Measurements from ENCODE around the gene CEPT1.
"Not testable (repeated sequence)": the region's sequence is repeated elsewhere in the genome, so short reads cannot be mapped to it uniquely, and the experiment has no call there.

The CEPT1 gene

DNA sequence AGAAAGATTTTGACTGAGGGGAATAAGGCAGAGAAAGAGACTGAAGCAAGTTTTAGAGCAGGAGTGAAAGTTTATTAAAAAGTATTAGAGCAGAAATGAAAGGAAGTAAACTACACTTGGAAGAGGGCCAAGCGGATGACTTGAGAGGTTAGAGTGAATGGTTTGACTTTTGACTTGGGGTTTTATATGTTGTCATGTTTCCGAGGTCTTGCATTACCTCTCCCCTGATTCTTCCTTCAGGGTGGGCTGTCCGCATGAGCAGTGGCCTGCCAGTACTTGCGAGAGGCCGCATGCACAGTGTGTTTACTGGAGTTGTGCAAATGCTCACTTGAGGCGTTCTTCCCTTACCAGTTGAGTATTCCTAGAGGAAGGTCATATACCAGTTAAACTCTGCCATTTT, 73.4 kb downstream of the CEPT1 start:
- no peak for DNase-seq

DNA sequence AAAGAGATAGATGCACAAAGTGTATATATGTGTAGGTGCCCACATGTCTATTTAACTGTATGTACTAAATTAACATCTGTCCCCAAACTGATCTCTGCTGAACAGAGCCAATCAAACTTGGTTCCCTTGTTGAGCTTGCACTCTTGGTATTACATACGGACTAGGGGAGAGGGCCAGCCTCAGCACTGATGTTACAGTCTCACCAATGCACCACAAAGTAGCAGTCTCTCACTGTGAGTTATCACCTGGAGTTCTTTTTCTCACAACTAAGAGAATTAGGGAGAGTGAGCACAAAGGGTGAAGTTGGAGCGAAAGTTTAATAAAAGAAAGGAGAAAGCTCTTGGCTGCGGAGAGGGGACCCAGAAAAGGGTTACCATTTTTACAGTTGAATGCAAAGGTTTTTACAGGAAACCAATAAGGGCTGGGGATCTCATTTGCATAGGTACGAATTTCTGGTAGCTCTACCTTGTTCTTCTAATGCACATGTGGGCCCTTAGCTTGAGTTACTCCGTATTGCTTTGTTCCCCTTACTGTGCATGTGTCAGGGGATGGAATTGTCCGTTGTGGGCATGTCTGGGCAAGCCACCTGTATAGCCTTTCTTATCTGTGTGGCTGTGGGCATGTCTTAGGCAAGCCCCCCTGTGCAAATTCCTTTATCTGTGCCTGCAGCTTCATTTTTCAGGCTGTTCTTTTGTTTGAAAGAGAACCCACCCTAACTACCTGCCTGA, 74.2 kb downstream of the CEPT1 start:
- DNase-seq: no peak

DNA sequence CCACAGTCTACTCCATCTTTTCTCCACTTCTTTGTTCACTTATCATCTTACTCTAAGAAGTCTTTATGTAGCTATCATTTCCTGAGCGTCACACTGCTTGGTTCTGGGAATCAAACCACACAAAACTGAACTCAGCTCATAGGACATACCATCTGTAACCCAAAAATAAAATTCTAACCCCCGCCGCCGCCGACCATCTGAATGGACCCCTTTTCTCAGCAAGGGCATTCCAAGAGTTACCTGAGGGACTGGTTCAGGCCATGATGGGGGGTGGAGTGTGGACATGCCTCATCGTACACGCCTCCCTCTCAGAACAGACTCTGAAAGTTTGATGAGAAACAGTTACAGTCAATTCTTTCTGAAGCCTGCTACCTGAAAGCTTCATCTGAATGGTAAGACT, 74.9 kb downstream of the CEPT1 start:
- DNase-seq: no peak

DNA sequence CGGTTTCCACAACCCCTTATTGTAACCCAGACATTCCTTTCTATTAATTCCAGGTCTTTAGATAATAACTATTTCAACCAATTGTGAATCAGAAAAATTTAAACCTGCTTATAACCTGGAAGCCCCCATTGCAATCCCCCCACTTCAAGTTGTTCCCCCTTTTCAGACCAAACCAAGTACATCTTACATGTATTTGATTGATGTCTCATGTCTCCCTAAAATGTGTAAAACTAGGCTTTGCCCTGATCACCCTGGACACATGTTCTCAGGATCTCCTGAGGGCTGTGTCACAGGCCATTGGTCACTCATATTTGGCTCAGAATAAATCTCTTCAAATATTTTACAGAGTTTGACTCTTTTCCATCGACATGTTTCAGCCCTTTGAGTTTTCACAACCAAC, 75.3 kb downstream of the CEPT1 start:
- DNase-seq: not testable (repeated sequence)

DNA sequence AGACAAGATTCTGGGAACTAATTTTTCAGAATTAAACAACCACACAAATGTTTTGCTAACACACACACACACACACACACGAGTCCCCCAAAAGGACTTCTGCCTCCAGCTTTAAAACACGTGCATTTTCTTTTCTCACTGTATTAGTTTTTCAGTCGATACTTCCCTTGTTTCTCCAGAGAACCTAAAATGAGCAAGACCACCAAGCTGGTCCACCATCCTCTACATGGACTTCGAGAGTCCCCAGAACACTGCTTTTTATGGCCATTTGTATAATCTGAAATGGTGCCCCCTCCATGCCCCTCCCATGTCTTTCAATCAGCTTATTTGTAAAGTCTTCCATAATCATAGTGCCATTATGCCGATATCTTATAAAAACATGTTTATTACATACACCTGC, 76.7 kb downstream of the CEPT1 start:
- DNase-seq: no peak

DNA sequence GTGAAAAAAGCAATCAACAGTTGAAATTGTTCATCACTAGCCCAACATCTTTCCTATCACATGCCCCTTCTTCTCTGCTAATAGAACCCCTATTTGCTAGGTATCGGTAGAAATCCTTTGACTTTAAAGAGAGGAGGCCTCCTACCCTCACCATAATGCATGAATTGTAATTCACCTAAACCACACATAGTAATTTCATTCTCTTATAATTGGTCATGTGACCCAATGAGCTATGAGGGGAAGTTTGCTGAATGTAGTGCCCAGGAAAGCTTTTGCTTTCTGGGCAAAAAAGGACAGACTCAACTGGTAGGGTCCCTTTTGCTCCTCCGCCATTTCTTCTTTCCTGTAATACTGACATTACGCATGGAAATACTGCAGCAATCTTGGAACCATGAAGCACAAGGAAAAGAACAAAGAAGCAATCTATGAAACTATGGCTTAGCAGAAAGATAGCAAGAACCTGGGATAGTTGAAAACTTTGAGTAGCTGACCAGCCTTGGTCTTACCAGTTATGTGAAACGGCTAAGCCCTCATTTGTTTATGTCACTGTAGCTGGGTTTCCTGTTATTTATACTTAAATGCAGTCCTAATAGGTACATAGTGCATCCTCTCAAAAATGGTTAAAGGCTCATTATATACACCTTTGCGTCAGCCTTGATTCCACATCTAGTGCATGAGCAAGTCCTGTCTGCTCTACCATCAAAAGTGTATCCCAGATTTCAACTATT, 77.3 kb downstream of the CEPT1 start:
- DNase-seq: no peak

DNA sequence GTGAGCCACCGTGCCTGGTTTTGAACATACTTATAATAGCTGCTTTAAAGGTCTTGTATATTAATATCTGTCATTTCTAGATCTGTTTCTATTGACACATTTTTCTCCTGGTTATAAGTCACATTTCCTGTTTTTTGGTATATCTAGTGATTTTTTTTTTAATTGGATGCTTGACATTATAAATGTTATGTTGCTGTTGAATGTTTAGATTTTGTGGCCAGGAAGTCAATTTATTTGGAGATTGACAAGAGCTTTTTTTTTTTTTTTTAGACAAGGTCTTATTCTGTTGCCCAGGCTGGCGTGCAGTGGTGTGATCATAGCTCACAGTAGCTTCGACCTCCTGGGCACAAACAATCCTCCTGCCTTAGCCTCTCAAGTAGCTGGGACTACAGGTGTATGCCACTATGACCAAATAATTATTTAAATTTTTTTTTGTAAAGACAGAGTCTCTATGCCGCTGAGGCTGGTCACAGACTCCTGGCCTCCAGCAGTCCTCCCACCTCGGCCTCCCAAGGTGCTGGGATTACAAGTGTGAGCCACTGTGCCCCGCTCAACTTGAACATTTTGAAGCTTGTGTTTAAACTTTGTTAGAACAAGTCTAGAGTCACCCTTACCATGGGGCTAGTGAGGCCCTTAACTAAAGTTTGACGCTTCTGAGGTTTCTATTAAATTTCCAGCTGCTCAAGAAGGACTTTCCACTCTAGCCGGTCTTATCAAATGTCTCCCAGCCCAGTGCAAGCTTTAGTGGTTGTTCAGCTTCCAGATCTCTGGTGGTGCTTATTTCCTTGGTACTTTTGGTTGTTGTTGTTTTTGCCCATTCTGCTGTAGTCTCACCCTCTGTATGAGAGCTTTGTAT, 78.9 kb downstream of the CEPT1 start:
- DNase-seq: no peak

DNA sequence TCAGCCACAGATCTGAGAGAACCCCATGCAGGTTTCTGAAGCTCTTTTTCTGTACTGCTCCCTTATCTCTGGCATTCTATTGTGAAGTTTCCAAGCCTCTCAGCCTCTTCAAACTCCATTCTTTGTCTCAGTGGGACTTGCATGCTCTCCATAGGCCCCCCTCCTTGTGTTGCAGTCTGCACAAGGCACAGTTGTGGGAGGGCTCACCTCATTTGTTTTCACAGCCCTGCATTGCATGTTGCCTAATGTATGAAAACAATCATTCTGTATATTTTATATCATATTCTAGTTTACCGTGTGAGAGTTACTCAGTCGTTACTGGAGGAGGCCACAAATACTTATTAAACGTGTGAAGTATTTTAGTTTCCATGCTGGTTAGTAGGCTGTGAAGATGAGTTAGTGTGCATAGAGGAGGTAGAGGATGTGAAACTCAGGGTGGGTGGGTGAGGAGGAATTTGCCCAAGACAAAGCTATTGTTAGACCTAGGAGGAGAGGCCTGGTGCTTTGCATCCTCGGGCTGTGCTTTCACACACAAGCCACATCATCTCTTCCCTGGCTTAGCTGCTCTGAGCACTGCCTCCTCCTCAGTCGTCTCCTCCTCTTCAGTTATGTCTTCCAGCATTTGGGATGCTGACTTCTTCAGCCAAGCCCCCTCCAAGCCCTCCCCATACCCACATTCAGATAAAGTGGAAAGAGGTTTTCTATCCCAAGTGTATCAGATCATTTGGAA, 79.7 kb downstream of the CEPT1 start:
- no peak for DNase-seq

DNA sequence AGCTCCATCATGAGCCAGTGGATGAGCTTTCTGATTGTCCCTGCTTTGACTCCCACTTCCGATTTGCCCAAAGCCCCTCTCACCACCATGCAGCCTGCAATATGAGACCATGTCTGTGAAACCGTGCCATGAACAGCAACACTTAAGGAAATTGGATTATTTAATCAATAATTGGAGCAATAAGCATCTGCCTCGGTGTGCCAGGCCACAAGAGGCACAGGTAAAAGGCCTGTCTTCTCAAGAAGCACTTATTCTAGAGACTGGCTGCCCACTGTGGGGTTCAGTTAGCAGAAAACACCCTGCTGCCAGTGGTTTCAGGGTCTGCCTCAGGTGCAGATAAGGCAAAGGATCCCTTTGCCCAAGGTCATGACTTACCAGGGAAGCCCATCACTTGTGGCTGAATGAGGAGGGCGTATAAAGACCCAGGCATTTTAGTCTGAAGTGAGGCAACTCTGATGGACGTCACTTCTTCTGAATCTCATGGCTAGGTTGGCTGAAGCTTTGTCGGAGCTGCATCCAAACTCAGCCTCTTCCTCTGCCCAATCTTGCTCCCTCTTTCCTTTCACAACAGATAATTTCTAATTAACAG, 80.4 kb downstream of the CEPT1 start:
- DNase-seq: no peak

DNA sequence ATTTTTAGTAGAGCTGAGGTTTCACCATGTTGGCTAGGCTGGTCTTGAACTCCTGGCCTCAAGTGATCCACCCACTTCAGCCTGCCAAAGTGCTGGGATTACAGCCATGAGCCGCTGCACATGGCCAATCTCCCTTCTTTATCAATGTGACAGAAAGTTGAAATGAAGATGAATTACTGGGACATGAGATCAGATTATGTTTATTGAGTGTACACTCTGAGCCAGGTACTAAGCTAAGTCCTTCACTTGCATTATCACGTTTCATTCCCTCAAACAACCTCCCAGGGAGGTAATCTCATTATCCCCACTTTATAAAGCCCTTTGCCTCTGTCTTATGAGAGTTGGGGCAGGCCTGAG, 81.2 kb downstream of the CEPT1 start:
- no peak for DNase-seq

DNA sequence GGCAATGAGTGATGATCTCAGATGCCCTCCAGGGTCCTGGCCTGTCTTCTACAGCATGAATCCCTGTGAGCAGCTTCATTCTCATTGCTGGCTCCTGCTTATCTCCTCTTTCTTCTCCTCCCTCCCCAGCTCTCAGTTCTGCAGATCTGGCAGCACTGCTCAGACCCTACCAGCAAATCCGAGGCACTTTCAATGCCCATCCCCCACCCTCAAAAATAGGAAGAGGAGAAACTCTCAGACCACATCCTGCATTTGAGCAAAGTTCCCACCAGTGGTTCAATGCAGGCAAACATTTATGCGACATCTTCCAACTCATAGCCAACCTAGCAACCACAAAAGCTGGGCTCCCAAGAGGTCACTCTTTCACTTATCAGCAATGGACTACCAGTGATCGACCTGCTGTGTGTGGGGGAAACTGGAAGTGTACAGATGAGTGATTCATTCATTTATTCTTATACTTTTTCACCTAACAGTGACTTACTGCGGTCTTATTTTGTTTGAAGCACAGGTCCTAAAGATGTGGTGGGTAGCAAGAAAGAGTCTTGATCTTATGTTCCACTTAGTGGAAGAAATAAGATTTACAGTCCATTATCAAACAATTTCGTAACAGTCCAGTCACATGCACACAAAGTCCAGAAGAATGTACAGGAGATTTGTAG, 81.7 kb downstream of the CEPT1 start:
- DNase-seq: no peak

DNA sequence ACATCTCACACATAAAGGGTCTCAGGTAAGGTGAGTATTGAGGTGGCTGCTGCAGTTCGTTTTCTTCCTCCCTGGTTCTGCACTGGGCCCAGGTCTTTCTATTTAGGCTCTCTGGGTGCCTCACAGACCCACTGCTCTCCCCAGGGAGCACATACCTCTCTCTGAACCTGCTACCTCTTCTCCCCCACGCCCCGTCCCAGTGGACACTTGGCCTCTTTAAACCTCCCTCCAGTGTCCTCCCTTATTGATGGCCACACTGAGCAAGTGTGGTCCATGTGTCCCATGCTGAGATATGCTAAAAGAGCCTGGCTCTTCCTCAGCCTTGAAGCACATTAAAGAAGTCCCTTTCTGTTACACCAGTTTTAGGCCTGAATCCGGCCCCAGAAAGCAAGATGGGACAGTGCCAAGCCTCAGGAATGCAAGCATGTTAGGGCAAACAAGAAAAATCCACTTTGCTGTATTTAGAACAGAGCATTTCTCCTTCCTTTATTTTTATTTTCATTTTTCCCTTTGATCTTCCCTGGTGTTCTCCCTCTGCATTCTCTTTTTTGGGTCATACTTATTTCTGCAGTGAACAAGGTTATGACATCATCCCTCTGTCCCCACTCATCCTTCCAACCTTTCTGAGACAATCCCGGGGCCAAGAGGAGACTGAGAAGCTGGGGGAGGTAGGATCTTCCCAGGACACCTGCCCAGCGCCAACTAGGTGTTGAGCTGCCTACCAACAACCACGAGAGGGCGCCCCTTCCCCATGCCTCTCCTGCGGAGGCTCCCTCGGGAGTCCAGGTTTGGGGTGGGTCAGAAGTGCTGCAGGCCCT, 82.5 kb downstream of the CEPT1 start:
- DNase-seq: peak; percentile 65

DNA sequence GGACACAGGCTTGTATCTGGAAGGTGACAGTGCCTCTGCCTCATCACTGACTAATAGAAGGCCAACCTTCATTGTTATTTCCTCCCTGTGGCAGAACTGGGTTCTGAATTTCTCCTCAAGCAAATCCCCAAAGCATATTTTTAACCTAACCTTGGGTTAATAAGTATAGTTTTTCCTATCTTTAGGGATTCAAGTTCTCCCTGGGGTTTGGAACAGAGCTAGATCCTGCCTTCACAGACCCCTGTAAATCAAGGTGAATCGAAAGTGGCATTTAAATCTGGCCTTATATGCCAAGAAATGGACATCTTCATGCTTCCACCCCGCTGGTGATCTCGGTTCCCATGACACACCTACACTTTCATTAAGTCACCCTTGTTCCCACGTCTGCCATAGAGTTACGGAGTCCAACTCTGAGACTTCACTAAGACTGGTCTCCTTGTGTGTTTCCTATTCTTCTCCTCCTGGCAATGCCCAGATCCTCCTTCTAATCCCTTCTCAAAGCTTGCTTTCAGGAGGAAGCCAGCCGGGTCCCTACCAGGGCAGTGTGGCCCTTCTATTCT, 83.2 kb downstream of the CEPT1 start:
- no peak for DNase-seq

DNA sequence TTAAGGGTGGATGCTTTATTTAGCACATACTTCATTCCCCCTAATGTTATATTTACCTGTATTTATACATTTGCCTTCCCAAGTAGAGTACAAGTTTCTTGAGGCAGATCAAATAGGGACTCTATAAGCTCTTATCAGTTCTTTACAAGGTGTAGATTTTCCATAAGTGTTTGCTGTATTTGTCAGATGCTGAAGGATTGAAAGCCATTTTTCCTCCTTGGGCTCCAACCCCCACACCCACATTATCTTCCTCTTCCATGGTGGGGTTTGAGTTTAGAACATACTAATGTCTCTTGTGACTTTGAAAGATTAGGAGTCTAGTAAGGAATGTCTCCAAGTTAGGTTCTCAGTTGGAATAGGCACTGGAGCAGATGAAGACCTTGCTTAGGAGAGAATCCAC, 85.1 kb downstream of the CEPT1 start:
- no peak for DNase-seq

DNA sequence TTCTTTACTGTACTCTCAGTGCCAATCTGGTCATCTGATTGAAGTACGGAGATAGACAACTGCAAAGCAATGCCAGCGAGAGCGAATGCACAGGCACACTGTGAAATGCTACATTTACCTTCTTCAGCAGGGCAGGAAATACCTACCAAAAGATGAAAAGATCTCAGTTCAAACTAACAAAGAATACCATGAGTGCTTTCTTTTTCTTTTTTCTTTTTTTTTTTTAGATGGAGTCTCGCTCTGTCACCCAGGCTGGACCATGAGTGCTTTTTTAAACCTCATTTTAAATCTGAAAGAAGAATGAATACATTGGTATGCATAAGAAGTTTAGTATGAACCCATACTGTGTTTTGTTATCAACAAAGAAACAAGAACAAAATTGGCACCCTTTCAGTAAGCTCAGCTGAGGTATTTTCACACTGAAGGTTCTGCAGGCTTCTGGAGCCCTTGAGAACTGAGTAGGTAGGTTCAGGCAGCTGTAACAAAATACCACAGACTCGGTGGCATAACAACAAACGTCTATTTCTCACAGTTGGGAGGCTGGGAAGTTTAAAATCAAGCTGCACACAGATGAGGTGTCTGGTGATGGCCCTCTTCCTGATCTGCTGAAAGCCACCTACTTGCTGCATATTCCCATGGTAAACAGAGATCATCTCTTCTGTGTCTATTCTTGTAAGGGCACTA, 85.8 kb downstream of the CEPT1 start:
- DNase-seq: no peak

DNA sequence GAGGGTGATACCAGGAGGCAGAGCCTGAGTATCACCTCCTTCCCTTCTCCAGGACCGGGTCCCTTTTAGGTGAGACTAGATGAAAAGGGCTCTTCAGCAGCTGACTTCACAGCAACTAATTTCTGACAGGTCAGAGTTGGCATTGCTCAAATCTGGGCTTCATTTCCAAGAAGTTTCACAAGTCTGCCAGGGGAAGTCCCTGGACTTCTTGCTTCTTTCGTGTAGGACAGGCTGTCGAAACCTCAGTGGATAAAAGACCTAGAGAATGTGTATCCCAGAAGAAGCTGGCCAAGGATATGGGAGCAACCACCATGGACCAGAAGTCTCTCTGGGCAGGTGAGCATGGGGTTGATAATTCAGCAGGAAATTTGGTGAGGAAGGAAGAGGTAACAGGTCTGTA, 87.4 kb downstream of the CEPT1 start, which contains the start of gene CHI3L2:
TSS of gene CHI3L2 (plus strand) at position 280 of the 400 bp plus-strand sequence. CDS start at position 297, 17 bp downstream.
- no peak for DNase-seq

DNA sequence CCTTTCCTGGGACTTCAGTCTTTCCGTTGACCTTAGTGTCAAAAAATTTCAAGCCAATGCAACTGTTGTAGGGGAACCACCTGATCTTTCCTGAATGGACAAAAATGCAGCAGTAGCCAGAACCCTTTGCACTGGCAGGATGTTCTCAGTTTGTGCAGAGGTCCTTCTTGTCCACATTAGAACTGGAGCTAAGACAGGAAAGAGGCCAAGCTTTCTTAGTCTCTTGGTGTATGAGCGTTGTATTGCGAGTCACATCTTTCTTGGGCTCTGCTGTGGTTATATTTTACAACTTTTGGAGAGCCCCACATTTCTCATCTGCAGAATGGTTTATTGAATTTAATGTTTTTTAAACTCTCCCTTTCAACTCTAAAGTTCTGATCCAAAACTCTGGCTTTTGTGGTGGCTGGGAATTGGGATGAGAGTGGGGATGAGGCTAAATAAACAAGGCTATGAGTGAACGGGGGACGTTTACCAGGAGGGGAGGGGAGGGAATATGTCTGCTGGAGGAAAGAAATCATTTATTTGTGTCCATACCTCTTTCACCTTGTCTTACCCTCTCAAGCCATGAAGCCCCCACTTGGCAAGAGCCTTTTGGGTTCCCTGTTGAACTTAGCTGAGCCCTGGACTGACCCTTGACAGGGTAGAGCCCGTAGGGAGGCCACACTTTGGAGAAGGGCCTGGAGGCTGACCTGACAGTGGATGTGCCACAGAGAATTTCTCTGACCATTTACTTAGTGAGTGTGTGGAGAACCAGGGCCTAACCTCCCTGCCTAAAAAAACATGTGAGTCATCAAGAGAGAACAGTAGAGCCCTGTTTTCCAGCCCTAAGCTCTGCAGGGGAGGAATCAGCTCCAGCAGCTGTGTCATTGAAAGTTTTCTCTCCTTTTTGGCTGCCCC, 88.1 kb downstream of the CEPT1 start:
- no peak for DNase-seq

DNA sequence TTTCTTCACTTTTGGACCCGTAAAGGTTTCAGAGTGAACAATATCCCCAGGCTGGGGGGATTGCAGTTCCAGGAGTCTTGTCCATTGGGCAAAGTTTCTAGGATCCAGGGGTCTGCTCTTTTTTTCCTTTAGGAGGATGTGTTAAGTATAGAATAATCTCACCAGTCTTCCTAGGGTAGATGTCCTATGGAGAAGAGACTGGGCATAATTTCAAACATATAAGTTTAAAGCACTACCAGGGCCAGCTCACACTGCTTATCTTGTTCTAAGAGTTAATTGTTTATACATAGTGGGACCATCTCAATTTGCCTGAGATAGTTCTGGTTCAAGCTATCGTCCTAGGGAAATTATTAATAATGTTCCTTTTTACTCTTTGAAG, 88.7 kb downstream of the CEPT1 start:
- no peak for DNase-seq

DNA sequence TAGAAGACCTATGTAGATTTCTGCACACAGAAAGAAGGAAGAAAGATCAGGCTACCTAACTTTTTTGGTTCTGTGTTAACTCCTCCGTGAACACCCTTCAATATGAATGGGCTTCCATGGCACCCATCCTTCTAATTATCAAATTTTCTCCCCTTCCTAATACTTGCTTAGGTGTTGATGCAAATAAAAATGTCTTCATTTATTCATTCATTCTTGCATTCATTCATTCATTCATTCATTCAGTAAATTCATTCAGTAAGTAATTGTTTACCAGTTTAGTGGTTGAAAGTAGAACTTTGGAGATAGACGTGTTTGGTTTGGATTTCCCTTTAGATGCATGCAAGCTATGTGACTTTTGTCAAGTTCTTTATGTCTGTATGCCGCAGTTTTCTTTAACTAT, 92.1 kb downstream of the CEPT1 start:
- no peak for DNase-seq

Data from NCI-H1092 treated with DMSO at 0.1 percent for 48 hours (cell line).